H7 (cell line): Measurements from ENCODE around the gene KRTDAP. TPM values are rescaled to one million over a fixed set of nuclear protein-coding genes. Genes with fewer than 3 reads are reported as not detected.

Experiments
- DNase-seq: peaks from one replicate; pipeline ENCODE4 v3.0.0; 2012
- H3K27me3 ChIP-seq: 2 replicates; pipeline ENCODE4 v1.6.0; 2011; ENCODE audit warnings: mild to moderate bottlenecking, low read length; ENCODE audit not compliant: control insufficient read depth, insufficient read depth
- H3K36me3 ChIP-seq: replicated peaks from 2 replicates; pipeline ENCODE4 v1.5.1; 2011; ENCODE audit warnings: low read length; ENCODE audit not compliant: control insufficient read depth, insufficient read depth
- H3K4me3 ChIP-seq: 2 replicates; pipeline ENCODE4 v1.5.1; 2011; ENCODE audit warnings: low read depth, mild to moderate bottlenecking, control low read depth, low read length, moderate library complexity; ENCODE audit not compliant: insufficient read depth
- total RNA-seq: library from RNA; depleted of rRNA; stranded (reverse); fragments of >200 nt; shearing (Covaris generic); gene quantifications from 2 replicates; pipeline ENCODE4 v1.2.3, GENCODE V29; 2014

The KRTDAP gene
- total RNA-seq, 1 experiment from 2014 or later: 0.52 TPM

GRCh38 chr19:35507561-35507960, 17.3 kb upstream of the KRTDAP start:
- DNase-seq: no peak
- Histone ChIP-seq H3K36me3 (peaks cover 29% of the 10 kb centered on the region), H3K4me3 (no peak overlapping the region), H3K27me3 (no peaks in the 10 kb centered on the region; the same call in 1 of the 2 replicates)

GRCh38 chr19:35506011-35506410, 15.7 kb upstream of the KRTDAP start:
- Histone ChIP-seq H3K4me3 (no peak overlapping the region), H3K27me3 (no peaks in the 10 kb centered on the region), H3K36me3 (peaks cover 35% of the 10 kb centered on the region)
- DNase-seq: no peak

- Histone ChIP-seq H3K4me3 (no peak overlapping the region), H3K36me3 (peaks cover 47% of the 10 kb centered on the region), H3K27me3 (no peaks in the 10 kb centered on the region)
- DNase-seq: no peak
These were observed 12.5 kb upstream of the KRTDAP start for GRCh38 chr19:35502751-35503150.

- peaks cover 44% of the 10 kb centered on the region for H3K36me3 ChIP-seq
- no peaks in the 10 kb centered on the region for H3K27me3 ChIP-seq
- no peak overlapping the region for H3K4me3 ChIP-seq
- no peak for DNase-seq
These were observed 11.4 kb upstream of the KRTDAP start for GRCh38 chr19:35501684-35502083.

- no peak for DNase-seq
- H3K36me3 ChIP-seq: peaks cover 35% of the 10 kb centered on the region
- H3K4me3 ChIP-seq: no peak overlapping the region
- no peaks in the 10 kb centered on the region for H3K27me3 ChIP-seq
These were observed 10.3 kb upstream of the KRTDAP start for GRCh38 chr19:35500611-35501010.

- no peak for DNase-seq
- H3K4me3 ChIP-seq: no peak overlapping the region
- H3K27me3 ChIP-seq: no peaks in the 10 kb centered on the region
- peaks cover 26% of the 10 kb centered on the region for H3K36me3 ChIP-seq
These were observed 8.8 kb upstream of the KRTDAP start for GRCh38 chr19:35498984-35499527.

- H3K36me3 ChIP-seq: peaks cover 21% of the 10 kb centered on the region
- no peak for DNase-seq
- no peaks in the 10 kb centered on the region for H3K27me3 ChIP-seq
- H3K4me3 ChIP-seq: no peak overlapping the region
These were observed 8.0 kb upstream of the KRTDAP start for GRCh38 chr19:35498220-35498619.

- Histone ChIP-seq H3K4me3 (no peak overlapping the region), H3K36me3 (peaks cover 21% of the 10 kb centered on the region), H3K27me3 (no peaks in the 10 kb centered on the region)
- DNase-seq: peak; percentile 50
These were observed 7.1 kb upstream of the KRTDAP start for GRCh38 chr19:35497406-35497805.

GRCh38 chr19:35495107-35496064, 5.1 kb upstream of the KRTDAP start:
- H3K4me3 ChIP-seq: no peak overlapping the region
- peak; percentile 95 for DNase-seq
- H3K36me3 ChIP-seq: peaks cover 12% of the 10 kb centered on the region
- no peaks in the 10 kb centered on the region for H3K27me3 ChIP-seq

- Histone ChIP-seq H3K27me3 (no peaks in the 10 kb centered on the region), H3K36me3 (peaks cover 4% of the 10 kb centered on the region), H3K4me3 (no peak overlapping the region)
- DNase-seq: no peak
These were observed 3.7 kb upstream of the KRTDAP start for GRCh38 chr19:35493971-35494370.

- H3K27me3 ChIP-seq: peaks cover 1% of the 10 kb centered on the region; the same call in 1 of the 2 replicates
- H3K36me3 ChIP-seq: no peaks in the 10 kb centered on the region
- no peak for DNase-seq
- H3K4me3 ChIP-seq: no peak overlapping the region
These were observed 1.6 kb upstream of the KRTDAP start for GRCh38 chr19:35491836-35492360.

GRCh38 chr19:35488677-35489076, 1.6 kb downstream of the KRTDAP start:
- H3K4me3 ChIP-seq: no peak overlapping the region
- no peak for DNase-seq
- no peaks in the 10 kb centered on the region for H3K36me3 ChIP-seq
- H3K27me3 ChIP-seq: peaks cover 1% of the 10 kb centered on the region; the same call in 1 of the 2 replicates

GRCh38 chr19:35487656-35488182, 2.5 kb downstream of the KRTDAP start:
- Histone ChIP-seq H3K36me3 (no peaks in the 10 kb centered on the region), H3K27me3 (peaks cover 1% of the 10 kb centered on the region; the same call in 1 of the 2 replicates), H3K4me3 (no peak overlapping the region)
- DNase-seq: no peak

GRCh38 chr19:35486268-35486708, 4.0 kb downstream of the KRTDAP start:
- DNase-seq: no peak
- Histone ChIP-seq H3K4me3 (no peak overlapping the region), H3K36me3 (no peaks in the 10 kb centered on the region), H3K27me3 (peaks cover 1% of the 10 kb centered on the region; the same call in 1 of the 2 replicates)
